ENCODE data around the gene FNBP1. TPM values are rescaled to one million over a fixed set of nuclear protein-coding genes. Genes with fewer than 3 reads are reported as not detected.

The FNBP1 gene
- total RNA-seq, 1 donor from 2014 or later: 80.4 TPM

DNA sequence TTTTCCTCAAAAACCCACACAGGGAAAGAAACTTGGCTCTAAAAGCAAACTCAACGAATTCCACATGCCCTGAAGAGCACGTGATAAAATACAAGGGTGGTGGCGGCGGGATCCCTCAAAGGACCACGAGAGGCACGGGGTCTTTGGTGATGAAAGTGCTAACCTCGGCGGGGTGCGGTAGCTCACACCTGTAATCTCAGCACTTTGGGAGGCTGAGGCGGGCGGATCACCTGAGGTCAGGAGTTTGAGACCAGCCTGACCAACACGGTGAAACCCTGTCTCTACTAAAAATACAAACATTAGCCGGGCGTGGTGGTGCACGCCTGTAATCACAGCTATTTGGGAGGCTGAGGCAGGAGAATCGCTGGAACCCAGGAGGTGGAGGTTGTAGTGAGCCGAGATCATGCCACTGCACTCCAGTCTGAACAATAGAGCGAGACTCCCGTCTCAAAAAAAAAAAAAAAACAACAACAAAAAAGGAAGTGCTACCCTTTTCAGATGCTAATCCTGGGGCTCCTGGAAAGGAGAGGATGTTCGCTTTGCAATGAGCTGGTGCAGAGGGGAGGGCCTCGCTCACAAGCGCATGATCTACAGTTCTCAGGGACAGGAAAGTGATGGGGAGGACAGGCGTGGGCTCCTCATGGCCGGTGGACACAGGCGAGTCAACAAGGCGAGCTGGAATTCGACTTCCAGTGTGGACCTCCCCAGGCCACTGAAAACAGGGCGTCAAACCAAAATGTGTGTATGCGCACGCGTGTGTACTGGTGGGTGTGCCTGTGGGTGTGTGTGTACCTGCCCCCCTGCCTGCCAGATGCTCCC is 153.7 kb downstream of the FNBP1 start:
- H3K4me3 Mint-ChIP-seq (ENCODE audit: unreplicated experiment): peak overlapping the region; percentile 20
- TF ChIP-seq, protein P1, sequence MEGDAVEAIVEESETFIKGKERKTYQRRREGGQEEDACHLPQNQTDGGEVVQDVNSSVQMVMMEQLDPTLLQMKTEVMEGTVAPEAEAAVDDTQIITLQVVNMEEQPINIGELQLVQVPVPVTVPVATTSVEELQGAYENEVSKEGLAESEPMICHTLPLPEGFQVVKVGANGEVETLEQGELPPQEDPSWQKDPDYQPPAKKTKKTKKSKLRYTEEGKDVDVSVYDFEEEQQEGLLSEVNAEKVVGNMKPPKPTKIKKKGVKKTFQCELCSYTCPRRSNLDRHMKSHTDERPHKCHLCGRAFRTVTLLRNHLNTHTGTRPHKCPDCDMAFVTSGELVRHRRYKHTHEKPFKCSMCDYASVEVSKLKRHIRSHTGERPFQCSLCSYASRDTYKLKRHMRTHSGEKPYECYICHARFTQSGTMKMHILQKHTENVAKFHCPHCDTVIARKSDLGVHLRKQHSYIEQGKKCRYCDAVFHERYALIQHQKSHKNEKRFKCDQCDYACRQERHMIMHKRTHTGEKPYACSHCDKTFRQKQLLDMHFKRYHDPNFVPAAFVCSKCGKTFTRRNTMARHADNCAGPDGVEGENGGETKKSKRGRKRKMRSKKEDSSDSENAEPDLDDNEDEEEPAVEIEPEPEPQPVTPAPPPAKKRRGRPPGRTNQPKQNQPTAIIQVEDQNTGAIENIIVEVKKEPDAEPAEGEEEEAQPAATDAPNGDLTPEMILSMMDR (IDR thresholded peaks at IDR 0.05; ENCODE audit: partially characterized antibody, unreplicated experiment): no peak
- DNase-seq: no peak
- H3K36me3 Mint-ChIP-seq (ENCODE audit: unreplicated experiment): peaks cover 9% of the 10 kb centered on the region
- H3K4me1 Mint-ChIP-seq (ENCODE audit: low read depth, unreplicated experiment): peaks cover 36% of the 10 kb centered on the region
- H3K27me3 Mint-ChIP-seq (ENCODE audit: unreplicated experiment): peaks cover 7% of the 10 kb centered on the region
- H3K27ac Mint-ChIP-seq (ENCODE audit: unreplicated experiment): peak overlapping the region; percentile 59
- peaks cover 8% of the 10 kb centered on the region for H3K9me3 Mint-ChIP-seq (ENCODE audit: unreplicated experiment)

DNA sequence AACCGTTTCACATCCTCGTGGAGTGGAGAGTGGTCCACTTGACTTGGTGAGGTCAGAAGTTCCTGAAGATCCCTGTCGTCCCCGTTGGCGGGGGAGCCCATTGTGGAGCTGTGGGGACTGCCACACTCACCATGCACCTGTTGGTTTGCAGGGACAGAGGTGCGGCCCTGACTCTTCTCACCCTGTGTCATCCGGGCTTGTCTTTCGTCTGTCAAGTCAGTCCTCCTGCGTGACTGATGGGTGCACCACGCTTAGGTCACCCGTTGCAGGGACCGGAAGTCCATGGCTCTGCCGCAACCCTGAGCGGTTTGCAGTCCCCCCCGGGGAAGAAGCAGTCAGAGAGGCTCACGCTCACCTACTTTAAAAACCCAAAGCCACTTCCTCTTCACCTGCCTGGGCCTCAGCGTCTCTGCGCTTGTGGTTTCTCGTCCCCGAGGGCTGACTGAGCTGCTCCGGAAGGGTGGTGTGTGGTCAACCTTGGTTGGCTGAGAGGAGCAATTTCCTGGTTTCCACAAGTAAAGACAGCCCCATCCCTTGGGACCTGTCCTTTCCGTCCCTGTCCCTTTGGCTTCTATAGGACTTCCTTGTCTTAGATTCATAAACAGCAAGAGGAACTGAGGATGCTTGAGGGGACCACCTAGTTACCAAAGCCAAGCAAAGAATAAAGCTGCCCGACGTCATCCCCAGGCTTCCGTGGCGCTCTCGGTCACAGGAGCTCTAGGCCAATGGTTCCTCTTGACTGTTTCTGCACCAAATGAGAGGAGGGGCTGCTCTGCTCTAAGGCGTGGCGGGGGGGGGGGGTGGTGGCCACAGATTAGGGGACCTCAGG is 154.5 kb downstream of the FNBP1 start:
- Mint-ChIP-seq H3K4me3 (ENCODE audit: unreplicated experiment) (no peak overlapping the region), H3K27ac (ENCODE audit: unreplicated experiment) (no peak overlapping the region), H3K27me3 (ENCODE audit: unreplicated experiment) (peaks cover 7% of the 10 kb centered on the region), H3K36me3 (ENCODE audit: unreplicated experiment) (peaks cover 9% of the 10 kb centered on the region), H3K9me3 (ENCODE audit: unreplicated experiment) (peaks cover 8% of the 10 kb centered on the region), H3K4me1 (ENCODE audit: low read depth, unreplicated experiment) (peaks cover 41% of the 10 kb centered on the region)
- DNase-seq: no peak
- TF ChIP-seq, protein P1 (IDR thresholded peaks at IDR 0.05; ENCODE audit: partially characterized antibody, unreplicated experiment): no peak

- Mint-ChIP-seq H3K4me1 (ENCODE audit: low read depth, unreplicated experiment) (peaks cover 41% of the 10 kb centered on the region), H3K27me3 (ENCODE audit: unreplicated experiment) (peaks cover 7% of the 10 kb centered on the region), H3K36me3 (ENCODE audit: unreplicated experiment) (peaks cover 9% of the 10 kb centered on the region), H3K27ac (ENCODE audit: unreplicated experiment) (no peak overlapping the region), H3K4me3 (ENCODE audit: unreplicated experiment) (no peak overlapping the region), H3K9me3 (ENCODE audit: unreplicated experiment) (peaks cover 8% of the 10 kb centered on the region)
- TF ChIP-seq, protein P1 (IDR thresholded peaks at IDR 0.05; ENCODE audit: partially characterized antibody, unreplicated experiment): no peak
- DNase-seq: no peak
These were observed 155.4 kb downstream of the FNBP1 start for GRCh38 chr9:129887334-129888292.

DNA sequence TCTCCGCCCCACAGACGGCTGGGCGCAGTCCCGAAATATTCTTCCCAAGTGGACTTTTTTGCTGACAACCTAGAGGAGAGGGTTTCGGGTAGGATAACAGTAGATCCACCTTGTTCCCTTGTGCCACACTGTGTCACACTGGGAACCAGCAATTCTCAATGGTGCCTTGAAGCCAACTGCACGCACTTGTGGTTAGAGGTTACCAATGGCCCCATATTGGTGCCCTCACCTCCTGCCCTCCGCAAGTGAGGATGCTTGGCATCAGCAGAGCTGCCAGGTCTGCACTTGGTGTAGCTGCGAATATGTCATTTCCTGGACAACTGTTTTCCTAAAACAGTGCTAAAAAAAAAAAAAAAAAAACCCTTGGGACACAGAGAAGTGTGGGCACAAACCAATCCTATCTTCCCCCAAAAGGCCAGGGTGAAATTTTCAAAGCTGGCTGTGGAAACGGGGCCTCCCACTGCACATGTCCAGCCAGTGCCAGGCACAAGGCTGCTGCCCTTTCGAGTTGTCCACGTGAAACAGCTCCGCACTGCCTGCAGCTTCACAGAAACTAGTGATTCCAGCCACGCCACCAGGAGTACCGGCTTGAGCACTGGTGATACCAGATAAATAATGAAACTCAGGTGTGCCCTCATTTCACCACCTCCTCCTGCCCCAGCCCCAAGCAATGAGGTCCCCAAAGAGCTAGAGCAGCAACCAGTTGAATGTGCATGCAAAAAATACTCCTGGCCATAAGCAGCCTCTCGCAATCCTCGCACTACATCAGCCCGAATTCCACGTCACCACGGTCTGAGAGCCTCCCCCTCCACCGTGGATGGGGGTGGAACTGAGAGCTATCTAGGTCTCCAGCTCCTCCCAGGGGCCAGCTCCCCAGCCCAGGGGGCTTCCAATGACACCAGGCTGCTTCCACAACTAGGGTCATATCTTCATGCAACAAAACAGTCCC is 156.5 kb downstream of the FNBP1 start:
- no peak overlapping the region for H3K4me3 Mint-ChIP-seq (ENCODE audit: unreplicated experiment)
- H3K27ac Mint-ChIP-seq (ENCODE audit: unreplicated experiment): no peak overlapping the region
- H3K9me3 Mint-ChIP-seq (ENCODE audit: unreplicated experiment): peaks cover 8% of the 10 kb centered on the region
- peaks cover 36% of the 10 kb centered on the region for H3K4me1 Mint-ChIP-seq (ENCODE audit: low read depth, unreplicated experiment)
- TF ChIP-seq, protein P1 (IDR thresholded peaks at IDR 0.05; ENCODE audit: partially characterized antibody, unreplicated experiment): no peak
- peaks cover 7% of the 10 kb centered on the region for H3K27me3 Mint-ChIP-seq (ENCODE audit: unreplicated experiment)
- DNase-seq: no peak
- peaks cover 9% of the 10 kb centered on the region for H3K36me3 Mint-ChIP-seq (ENCODE audit: unreplicated experiment)

All from glutamatergic neuron (in vitro differentiated cells).